Measurements from ENCODE around the gene PDE1C. TPM values are rescaled to one million over a fixed set of nuclear protein-coding genes. Genes with fewer than 3 reads are reported as not detected.
A peak's percentile ranks its signal among the peaks of the same experiment; 100 is the strongest.

The PDE1C gene
- total and polyA plus RNA-seq, 2 of the 4 experiments (the other 2 are of a cell fraction) = 14.2 to 61.5 TPM

DNA sequence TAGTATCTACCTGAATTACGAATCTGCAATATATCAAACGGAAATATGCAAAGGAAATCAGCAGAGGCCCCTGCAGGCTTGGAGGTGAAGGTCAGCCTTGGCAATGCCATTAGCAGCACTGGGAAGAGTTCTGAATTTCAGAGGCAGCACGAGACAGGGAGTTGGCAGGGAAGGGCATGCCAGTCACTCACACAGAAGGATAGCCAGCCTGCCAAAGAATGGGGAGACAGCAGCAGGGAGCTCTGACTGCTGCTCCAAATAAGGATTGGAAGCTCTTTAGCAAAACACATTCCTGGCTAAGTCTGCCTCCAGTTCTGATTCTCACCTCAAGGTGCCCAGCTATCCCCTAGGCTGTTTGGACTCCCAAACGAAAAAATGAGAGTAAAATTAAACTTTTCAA is 188.0 kb downstream of the PDE1C start:
- H2AK5ac ChIP-seq (ENCODE audit: low read depth, low read length) = peak overlapping the region; percentile 36; the same call in 1 of the 2 replicates
- 0 out of 2 replicates have a peak overlapping the region, but pooled peaks have one; percentile 18 for H4K91ac ChIP-seq (ENCODE audit: insufficient read depth, low read depth, low read length)
- H3K14ac ChIP-seq (replicated peaks; ENCODE audit: low read depth, low read length) = 0 out of 2 replicates have a peak overlapping the region, but pooled peaks have one; percentile 55
- peaks cover 0 to 4% of the 10 kb centered on the region in 2 experiments; a peak in 2 of 4 replicates for H3K79me1 ChIP-seq (ENCODE audit: low read depth in 1 of 2, low read length in 2 of 2)
- H3K9me3 ChIP-seq (ENCODE audit: control insufficient read depth, insufficient read depth, low read length) = no peaks in the 10 kb centered on the region
- in situ Hi-C loops (cut with MboI; ENCODE audit: low sequenced_read_pairs) = no loop called here
- H3K27me3 ChIP-seq (ENCODE audit: control insufficient read depth, insufficient read depth, low read length) = no peaks in the 10 kb centered on the region
- no peak overlapping the region for H3K4me2 ChIP-seq (ENCODE audit: low read depth, low read length)
- ChIA-PET POLR2A (ENCODE audit: unreplicated experiment) (no interaction called here), CTCF (no interaction called here)
- peak overlapping the region in 1 of 2 experiments; percentile 2; a peak in 1 of 4 replicates for H4K8ac ChIP-seq (ENCODE audit: low read depth in 2 of 2, low read length in 2 of 2)
- H2BK20ac ChIP-seq (ENCODE audit: low read depth, low read length) = peak overlapping the region; percentile 35; the same call in 1 of the 2 replicates
- 0 out of 2 replicates have a peak overlapping the region, but pooled peaks have one; percentile 32 for H2BK120ac ChIP-seq (ENCODE audit: low read depth, low read length)
- H2AK9ac ChIP-seq (replicated peaks; ENCODE audit: low read depth, low read length, poor library complexity) = peak overlapping the region; percentile 34
- no peak overlapping the region for H2BK15ac ChIP-seq (ENCODE audit: low read depth, low read length)
- dilution Hi-C loops (cut with HindIII; ENCODE audit: low sequenced_read_pairs, unreplicated experiment) = no loop called here
- H3K36me3 ChIP-seq (ENCODE audit: control insufficient read depth, insufficient read depth, low read length) = peaks cover 4% of the 10 kb centered on the region; the same call in 1 of the 2 replicates
- TF ChIP-seq MXI1 (IDR thresholded peaks at IDR 0.05; ENCODE audit: borderline replicate concordance, low read depth, low read length) = no peak
- no peak for TF ChIP-seq MAFK (IDR thresholded peaks at IDR 0.05; ENCODE audit: low read depth, low read length)
- TF ChIP-seq, protein P1, sequence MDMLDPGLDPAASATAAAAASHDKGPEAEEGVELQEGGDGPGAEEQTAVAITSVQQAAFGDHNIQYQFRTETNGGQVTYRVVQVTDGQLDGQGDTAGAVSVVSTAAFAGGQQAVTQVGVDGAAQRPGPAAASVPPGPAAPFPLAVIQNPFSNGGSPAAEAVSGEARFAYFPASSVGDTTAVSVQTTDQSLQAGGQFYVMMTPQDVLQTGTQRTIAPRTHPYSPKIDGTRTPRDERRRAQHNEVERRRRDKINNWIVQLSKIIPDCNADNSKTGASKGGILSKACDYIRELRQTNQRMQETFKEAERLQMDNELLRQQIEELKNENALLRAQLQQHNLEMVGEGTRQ (IDR thresholded peaks at IDR 0.05; ENCODE audit: low read depth, low read length) = no peak
- no peak for TF ChIP-seq NFE2L2 (IDR thresholded peaks at IDR 0.05; ENCODE audit: low read depth, low read length)
- no peak for TF ChIP-seq FOS (IDR thresholded peaks at IDR 0.05; ENCODE audit: low read depth, low read length)
- H3K4ac ChIP-seq (ENCODE audit: low read depth, low read length) = no peak overlapping the region
- no peaks in the 10 kb centered on the region for H4K20me1 ChIP-seq (ENCODE audit: insufficient read depth, low read length)
- peaks cover 6% of the 10 kb centered on the region; the same call in 1 of the 2 replicates for H3K4me1 ChIP-seq (ENCODE audit: control insufficient read depth, insufficient read depth, low read length)
- no peak overlapping the region; the same call in 1 of the 2 replicates for H3K9ac ChIP-seq (ENCODE audit: low read depth, low read length)
- DNase-seq (no peak), ATAC-seq (ENCODE audit: low read depth) (peak; percentile 53; the same call in 1 of the 2 replicates)
- H2AFZ ChIP-seq (replicated peaks; ENCODE audit: low read length, poor library complexity) = peak overlapping the region; percentile 60
- BruUV-seq (replicated peaks) = no TSS peak
- intact Hi-C loops (cut with micrococcal nuclease) = no loop called here
- H3K27ac ChIP-seq (ENCODE audit: insufficient read depth, low read length) = no peak overlapping the region
- H2BK5ac ChIP-seq (ENCODE audit: low read depth, low read length, poor library complexity, severe bottlenecking) = no peak overlapping the region
- H4K5ac ChIP-seq (ENCODE audit: low read depth, low read length) = no peak overlapping the region
- H3K18ac ChIP-seq (ENCODE audit: low read depth, low read length) = no peak overlapping the region; the same call in 1 of the 2 replicates
- peak overlapping the region; percentile 26; the same call in 1 of the 2 replicates for H3K23ac ChIP-seq (ENCODE audit: low read depth, low read length)
- H3K56ac ChIP-seq (ENCODE audit: extremely low read depth, insufficient read depth, low read length) = no peak overlapping the region
- WGBS, 2 experiments (ENCODE audit: extremely low coverage in 2 of 2, insufficient read length in 1 of 2) = no CpG with 5 or more reads among the region's 4 CpGs
- no peak overlapping the region for H3K4me3 ChIP-seq (ENCODE audit: insufficient read depth, low read depth, low read length)
- H3K9me1 ChIP-seq (ENCODE audit: insufficient read depth, low read length) = no peaks in the 10 kb centered on the region

All from IMR-90 (cell line).